Activated T-helper 2 cell treated with anti-CD3 and anti-CD28 coated beads, Interferon-gamma antibody, Interleukin-2, Interleukin-4, amounts not matched to agents 10 μg/mL and 5 μg/mL and 100 μg/mL, durations not matched to agents 14 hours and 24 hours and 36 hours (primary cell): ENCODE data around the gene CTNNBL1. TPM values are rescaled to one million over a fixed set of nuclear protein-coding genes. Genes with fewer than 3 reads are reported as not detected.

Experiments used
- DNase-seq: peaks from one replicate; pipeline ENCODE4 v3.0.0; 2021; ENCODE audit warnings: low spot score
- H3K27ac Mint-ChIP-seq: one replicate; pipeline ENCODE4 v1.8.0; 2021; ENCODE audit warnings: mixed read lengths
- H3K27me3 Mint-ChIP-seq: one replicate; pipeline ENCODE4 v1.8.0; 2021; ENCODE audit warnings: low read depth, mixed read lengths
- H3K36me3 Mint-ChIP-seq: one replicate; pipeline ENCODE4 v1.8.0; 2021; ENCODE audit warnings: low read depth, mixed read lengths
- H3K4me1 Mint-ChIP-seq: one replicate; pipeline ENCODE4 v1.8.0; 2021; ENCODE audit warnings: low read depth, mixed read lengths
- H3K4me3 Mint-ChIP-seq: one replicate; pipeline ENCODE4 v1.8.0; 2021; ENCODE audit warnings: low read depth, mild to moderate bottlenecking, moderate library complexity, mixed read lengths
- H3K9me3 Mint-ChIP-seq: one replicate; pipeline ENCODE4 v1.8.0; 2021; ENCODE audit warnings: mixed read lengths
- intact Hi-C: fragments of 100-400 bp; cut with micrococcal nuclease; formaldehyde crosslinking; loops from one replicate; pipeline ENCODE4 v1.15.1; 2023
- total RNA-seq: library from RNA; stranded (reverse); gene quantifications from 2 replicates; pipeline ENCODE4 v1.2.3, GENCODE V29; 2022

The CTNNBL1 gene
- total RNA-seq, 1 donor from 2014 or later: 108 TPM

DNA sequence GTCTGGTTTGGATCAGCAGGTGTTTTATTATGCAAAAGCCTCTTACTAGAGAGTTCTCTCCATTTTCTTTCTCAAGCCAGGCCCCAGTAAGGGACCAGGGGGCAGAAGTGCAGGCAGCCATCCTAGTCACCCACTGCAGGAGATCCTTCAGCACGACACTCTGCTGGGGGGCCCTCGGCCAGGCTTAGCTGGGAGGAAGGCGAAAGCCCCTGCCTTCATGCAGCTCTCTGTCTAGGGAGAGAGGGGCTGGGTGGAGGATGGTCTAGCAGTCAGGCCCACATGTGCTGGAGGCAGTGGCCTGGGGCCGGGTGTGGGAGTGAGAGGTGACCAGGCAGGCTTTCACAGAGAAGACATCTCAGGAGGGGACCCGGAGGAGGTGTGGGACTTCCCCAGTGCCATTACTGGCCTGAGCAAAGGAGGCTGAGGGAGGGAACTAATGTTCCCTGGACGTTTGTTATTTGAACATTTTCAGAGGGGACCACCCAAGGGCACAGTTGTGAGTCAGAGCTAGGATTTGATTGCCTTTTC is 175.6 kb downstream of the CTNNBL1 start:
- Mint-ChIP-seq H3K9me3 (no peaks in the 10 kb centered on the region), H3K27ac (no peak overlapping the region), H3K36me3 (peaks cover 7% of the 10 kb centered on the region), H3K4me1 (no peaks in the 10 kb centered on the region), H3K27me3 (no peaks in the 10 kb centered on the region), H3K4me3 (no peak overlapping the region)
- DNase-seq: no peak
- intact Hi-C loops: no loop called here

DNA sequence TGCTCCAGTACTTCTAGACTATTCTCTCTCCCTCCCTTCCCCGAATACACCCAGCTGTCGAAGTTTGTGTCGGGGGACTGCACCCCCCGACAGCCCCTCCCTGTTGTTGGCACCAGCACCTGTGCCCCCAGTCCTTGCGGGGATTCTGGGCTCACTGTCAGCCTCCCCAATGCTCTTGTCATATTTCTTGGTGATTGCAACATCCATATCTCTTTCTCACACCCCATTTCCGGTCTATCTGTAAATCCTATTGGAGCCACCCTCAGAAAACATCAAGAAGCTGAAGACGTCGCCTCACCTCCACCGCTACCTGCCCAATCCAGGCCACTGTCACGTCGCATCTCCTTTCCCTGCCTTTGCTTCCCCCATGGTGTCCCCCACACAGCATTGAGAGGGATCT is 176.5 kb downstream of the CTNNBL1 start:
- intact Hi-C loops: no loop called here
- Mint-ChIP-seq H3K27ac (no peak overlapping the region), H3K36me3 (peaks cover 7% of the 10 kb centered on the region), H3K27me3 (no peaks in the 10 kb centered on the region), H3K9me3 (no peaks in the 10 kb centered on the region), H3K4me3 (no peak overlapping the region), H3K4me1 (no peaks in the 10 kb centered on the region)
- DNase-seq: no peak

DNA sequence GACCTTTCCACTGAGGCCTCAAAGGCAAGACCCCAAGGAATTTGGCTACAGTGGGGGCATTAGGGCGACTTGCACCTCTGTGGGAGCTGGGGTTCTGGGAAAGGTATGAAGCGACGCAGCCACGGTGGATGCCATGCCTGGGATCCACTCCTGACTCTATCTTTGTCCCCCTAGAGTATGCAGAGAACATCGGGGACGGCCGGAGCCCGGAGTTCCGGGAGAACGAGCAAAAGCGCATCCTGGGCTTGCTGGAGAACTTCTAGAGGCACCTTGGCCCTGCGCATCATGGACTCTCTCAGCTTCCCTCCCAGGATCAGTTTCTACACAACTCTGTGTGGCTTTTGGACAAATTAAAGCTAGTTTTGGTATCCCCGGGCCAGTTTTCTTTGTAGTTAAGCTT is 177.9 kb downstream of the CTNNBL1 start:
- H3K4me1 Mint-ChIP-seq: no peaks in the 10 kb centered on the region
- H3K27ac Mint-ChIP-seq: no peak overlapping the region
- no peaks in the 10 kb centered on the region for H3K27me3 Mint-ChIP-seq
- H3K4me3 Mint-ChIP-seq: no peak overlapping the region
- intact Hi-C loops: no loop called here
- DNase-seq: no peak
- no peaks in the 10 kb centered on the region for H3K9me3 Mint-ChIP-seq
- H3K36me3 Mint-ChIP-seq: peaks cover 7% of the 10 kb centered on the region

DNA sequence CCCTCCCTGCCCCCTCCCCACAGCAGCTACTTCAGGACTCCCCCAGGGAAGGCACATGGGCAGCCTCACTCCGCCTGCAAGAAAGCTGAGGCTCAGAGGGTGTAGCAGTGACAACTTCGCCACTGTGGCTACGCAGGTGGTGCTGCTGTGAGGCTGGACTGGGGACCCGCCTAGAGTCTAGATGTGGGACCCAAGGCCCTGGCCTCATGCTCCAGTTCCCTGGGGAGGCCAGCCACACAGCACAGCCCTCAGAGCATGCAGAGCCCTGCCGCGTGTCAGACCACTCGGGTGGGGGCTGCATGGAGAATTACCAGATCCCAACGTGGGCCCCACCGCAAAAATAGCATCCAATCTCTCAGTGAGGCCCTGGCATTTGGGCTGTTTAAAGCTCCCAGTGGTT is 178.3 kb downstream of the CTNNBL1 start:
- peaks cover 7% of the 10 kb centered on the region for H3K36me3 Mint-ChIP-seq
- no peaks in the 10 kb centered on the region for H3K27me3 Mint-ChIP-seq
- H3K4me3 Mint-ChIP-seq: no peak overlapping the region

DNA sequence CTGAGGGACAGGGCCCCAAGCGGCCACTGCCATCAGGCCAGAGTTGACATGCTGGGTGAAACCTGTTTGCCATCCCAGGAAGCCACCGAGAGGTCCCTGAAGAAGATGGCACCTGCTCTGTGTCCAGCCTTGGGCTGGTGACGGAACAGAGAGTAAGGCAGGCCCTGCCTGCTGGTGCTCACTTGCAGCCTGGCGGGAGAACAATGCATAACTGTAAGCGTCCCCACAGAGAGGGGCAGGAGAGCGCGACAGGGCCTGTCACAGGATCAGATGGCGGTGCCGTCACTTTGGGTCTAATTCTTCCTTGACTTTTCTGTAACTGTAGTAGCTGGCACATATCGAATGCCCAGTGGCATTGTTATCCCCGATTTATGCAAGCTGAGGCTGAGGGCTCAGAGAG is 180.1 kb downstream of the CTNNBL1 start:
- intact Hi-C loops: no loop called here
- Mint-ChIP-seq H3K27ac (no peak overlapping the region), H3K4me1 (no peaks in the 10 kb centered on the region), H3K27me3 (no peaks in the 10 kb centered on the region), H3K4me3 (no peak overlapping the region), H3K36me3 (peaks cover 7% of the 10 kb centered on the region), H3K9me3 (no peaks in the 10 kb centered on the region)
- no peak for DNase-seq

More for the DNA sequence above, 178.3 kb downstream of the CTNNBL1 start:
- Mint-ChIP-seq H3K9me3 (no peaks in the 10 kb centered on the region), H3K27ac (no peak overlapping the region), H3K4me1 (no peaks in the 10 kb centered on the region)
- no peak for DNase-seq
- intact Hi-C loops: no loop called here

DNA sequence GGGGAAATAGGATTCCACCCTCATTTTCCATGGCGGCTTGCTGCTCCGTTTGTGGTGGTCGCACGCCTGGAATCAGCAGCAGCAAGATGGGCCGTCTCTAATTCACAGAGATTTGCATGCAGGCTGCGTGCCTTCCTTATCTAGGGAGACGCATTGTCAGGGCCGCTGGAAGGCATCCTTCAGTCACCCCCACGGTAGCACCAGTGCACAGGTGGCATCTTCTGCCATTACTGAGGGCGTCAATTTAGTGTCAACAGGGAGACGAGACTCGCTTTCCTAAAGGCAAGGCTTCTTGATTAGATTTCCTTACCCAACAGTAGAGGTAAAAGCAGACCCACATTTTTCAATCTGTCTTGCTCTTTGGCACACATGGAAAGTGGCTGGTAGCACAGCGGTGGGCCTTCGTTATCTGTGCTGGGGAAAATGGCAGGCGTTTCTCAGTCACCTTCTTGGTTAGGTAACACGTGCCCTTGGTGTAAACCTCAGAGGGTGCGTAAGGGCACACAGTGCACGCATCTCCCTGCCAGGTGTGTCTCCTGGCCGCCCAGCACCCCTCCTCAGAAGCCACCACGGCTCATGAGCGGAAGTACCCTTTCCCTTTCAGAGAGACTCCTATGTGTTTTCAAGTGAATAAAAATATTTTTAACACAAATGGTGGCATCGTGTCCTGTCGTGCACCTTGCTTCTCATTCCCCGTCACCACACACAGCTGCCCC is 181.8 kb downstream of the CTNNBL1 start:
- no peaks in the 10 kb centered on the region for H3K27me3 Mint-ChIP-seq
- no peak overlapping the region for H3K4me3 Mint-ChIP-seq
- peaks cover 3% of the 10 kb centered on the region for H3K36me3 Mint-ChIP-seq
- no peak for DNase-seq
- H3K9me3 Mint-ChIP-seq: no peaks in the 10 kb centered on the region
- intact Hi-C loops: no loop called here
- H3K27ac Mint-ChIP-seq: no peak overlapping the region
- no peaks in the 10 kb centered on the region for H3K4me1 Mint-ChIP-seq

DNA sequence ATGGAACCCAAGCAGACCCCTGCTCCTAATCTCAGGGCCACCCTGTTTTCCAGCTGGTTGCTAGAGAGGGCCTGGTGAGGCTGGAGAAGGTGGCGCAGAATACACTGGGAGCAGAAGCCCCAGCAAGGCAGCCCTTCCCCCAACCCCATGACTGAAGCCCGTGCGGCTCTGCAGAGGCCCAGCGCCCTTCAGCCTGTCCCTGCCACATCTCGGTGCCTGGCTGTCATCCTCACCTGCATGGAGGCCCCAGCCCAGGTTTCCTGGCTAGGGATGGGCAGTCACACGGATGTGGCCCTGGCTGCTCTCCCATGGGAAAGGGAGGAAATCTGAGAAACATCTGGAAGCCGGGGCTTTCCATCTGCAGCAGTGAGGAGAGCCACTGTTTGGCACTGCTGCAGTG is 183.0 kb downstream of the CTNNBL1 start:
- Mint-ChIP-seq H3K4me1 (no peaks in the 10 kb centered on the region), H3K27ac (no peak overlapping the region), H3K9me3 (no peaks in the 10 kb centered on the region), H3K27me3 (no peaks in the 10 kb centered on the region), H3K36me3 (no peaks in the 10 kb centered on the region), H3K4me3 (no peak overlapping the region)
- intact Hi-C loops: no loop called here
- no peak for DNase-seq

DNA sequence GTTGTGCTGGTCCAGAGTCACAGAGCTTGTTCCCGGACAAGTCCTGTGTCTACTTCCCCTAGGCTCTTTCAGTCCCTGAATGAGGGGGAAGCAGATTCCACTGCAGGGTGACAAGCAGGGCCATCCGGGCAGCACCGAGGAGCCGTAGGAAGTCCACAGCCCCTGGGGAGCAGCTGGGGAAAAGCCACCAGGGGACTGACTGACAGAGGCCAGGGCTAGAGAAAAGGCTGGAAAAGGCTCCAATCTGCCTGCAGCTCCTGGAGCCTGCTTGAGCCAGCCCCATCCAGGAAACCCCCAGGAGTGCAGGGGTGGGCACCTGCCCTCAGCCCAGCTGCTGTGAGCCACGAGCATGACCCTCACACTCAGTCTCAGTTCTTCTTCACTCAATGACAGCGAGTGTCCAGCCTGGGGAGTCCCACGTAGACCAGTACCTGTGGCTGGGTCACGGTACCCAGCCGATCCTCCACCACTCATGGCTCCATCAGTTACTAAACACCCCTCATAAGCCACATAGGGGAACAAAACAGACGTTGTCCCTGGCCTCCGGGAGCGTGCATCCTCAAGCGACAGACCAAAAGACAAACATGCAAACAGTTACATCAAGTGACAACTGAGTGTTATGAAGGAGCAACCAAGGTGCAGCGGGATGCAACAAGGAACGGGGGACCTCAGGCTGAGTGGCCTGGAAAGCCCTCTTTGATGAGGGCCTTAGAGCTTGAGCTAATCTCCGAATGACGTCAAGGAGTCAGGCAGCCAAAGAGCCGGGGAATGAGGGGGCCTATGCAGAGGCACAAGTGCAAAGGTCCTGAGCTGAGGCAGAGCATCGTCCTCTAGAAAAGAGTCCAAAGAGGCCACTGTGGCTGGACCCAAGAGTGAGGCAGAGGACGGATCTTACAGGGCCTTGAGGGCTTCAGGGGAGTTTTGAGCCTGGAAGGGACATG is 184.3 kb downstream of the CTNNBL1 start:
- H3K9me3 Mint-ChIP-seq: no peaks in the 10 kb centered on the region
- DNase-seq: no peak
- no peak overlapping the region for H3K4me3 Mint-ChIP-seq
- no peaks in the 10 kb centered on the region for H3K36me3 Mint-ChIP-seq
- intact Hi-C loops: no loop called here
- H3K27ac Mint-ChIP-seq: no peak overlapping the region
- H3K4me1 Mint-ChIP-seq: no peaks in the 10 kb centered on the region
- no peaks in the 10 kb centered on the region for H3K27me3 Mint-ChIP-seq

DNA sequence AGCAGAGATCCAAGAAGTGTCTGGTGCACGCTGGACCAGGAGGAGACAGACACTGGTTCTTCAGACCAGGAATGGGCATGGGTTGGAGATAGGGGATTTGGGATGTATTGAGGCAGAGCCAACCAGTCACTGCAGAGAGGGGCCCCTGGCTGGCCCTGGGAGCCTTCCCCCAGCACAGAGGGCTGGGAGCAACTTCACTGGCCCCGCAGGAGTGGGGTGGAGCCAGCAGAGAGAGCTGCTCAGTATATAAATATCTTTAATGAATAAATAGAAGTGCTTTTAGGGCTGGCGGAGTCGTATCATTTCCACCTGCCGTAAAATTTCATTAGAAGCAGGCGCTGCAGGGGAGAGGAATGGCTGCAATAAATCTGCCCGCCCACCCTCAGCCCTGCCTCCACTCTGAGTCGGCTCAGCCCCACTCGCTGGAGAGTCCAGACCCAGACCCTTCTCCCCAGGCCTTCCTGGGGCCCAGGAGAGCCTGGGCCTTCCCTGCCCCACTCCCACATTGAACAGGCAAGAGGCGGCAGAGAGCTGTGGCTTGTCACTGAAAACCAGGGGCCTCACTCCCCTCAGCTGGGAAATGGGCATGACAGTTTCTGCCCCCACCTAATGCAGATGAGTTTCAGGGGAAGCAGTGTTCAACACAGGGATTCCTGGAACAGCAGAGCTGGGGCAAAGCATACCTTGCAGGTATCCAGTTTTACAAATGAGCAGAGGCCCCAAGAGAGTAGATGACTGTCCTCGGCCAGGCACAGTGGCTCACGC is 185.2 kb downstream of the CTNNBL1 start:
- DNase-seq: no peak
- Mint-ChIP-seq H3K9me3 (no peaks in the 10 kb centered on the region), H3K36me3 (no peaks in the 10 kb centered on the region), H3K27ac (no peak overlapping the region), H3K4me1 (no peaks in the 10 kb centered on the region), H3K4me3 (no peak overlapping the region), H3K27me3 (no peaks in the 10 kb centered on the region)
- intact Hi-C loops: no loop called here

DNA sequence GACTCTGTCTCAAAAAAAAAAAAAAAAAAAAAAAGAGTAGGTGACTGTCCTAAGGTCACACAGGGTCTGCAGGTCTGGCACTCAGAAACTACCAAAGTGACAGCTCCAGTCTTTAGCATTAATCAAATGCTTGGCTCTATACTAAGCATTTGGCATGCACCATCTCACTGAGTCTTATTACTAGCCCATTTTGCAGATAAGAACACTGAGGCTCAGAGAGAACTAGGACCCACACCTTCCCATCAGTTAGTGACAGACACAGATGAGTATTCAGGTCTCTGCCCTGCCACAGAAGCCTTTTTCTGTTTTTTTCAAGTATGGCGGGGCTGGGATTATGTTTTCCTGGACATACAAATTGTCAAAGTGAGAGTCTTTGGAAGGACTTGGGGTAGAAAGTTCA is 186.0 kb downstream of the CTNNBL1 start:
- Mint-ChIP-seq H3K36me3 (no peaks in the 10 kb centered on the region), H3K4me3 (no peak overlapping the region), H3K27me3 (no peaks in the 10 kb centered on the region), H3K27ac (no peak overlapping the region), H3K9me3 (no peaks in the 10 kb centered on the region), H3K4me1 (no peaks in the 10 kb centered on the region)
- no peak for DNase-seq
- intact Hi-C loops: no loop called here

DNA sequence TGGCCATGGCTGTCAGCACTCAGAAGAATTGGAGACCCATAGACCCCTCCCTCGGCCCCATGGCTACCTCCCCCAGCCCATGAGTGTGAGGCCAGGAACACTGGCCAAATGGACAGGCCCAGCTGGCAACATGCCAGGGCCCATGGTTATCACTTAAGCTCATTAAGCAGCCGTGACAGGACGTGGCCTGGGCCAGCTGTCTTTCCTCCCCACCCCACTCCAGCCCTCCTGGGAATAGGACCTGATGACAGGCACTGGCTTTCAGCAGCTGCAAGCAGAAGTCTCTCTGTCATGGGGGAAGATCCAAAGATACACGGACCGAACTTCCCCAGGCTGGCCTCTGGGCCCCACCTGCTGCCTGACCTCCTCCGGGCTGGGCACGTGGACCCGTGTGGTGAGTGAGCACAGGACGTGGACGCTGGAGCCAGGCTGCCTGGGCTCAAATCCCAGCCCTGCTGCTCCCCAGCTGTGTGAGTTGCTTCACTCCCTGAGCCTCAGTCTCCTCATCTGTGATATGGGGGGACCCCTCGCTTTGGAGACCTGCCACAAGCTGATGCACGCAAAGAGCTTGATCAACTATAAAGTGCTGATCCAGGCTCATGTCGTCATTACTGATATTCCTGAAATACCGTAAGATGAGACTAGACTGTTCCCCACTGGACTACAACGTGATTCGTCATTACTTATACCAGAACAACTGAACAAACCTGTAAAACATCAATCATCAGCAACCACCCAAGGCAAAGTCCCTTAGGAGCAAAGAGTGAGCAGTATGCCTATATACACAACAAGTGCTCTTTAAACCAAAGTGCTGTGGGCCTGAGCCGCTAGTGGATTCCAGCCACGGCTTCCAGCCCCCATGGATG is 187.1 kb downstream of the CTNNBL1 start:
- no peaks in the 10 kb centered on the region for H3K4me1 Mint-ChIP-seq
- H3K9me3 Mint-ChIP-seq: no peaks in the 10 kb centered on the region
- H3K27ac Mint-ChIP-seq: no peak overlapping the region
- no peaks in the 10 kb centered on the region for H3K27me3 Mint-ChIP-seq
- no peak for DNase-seq
- no peak overlapping the region for H3K4me3 Mint-ChIP-seq
- intact Hi-C loops: no loop called here
- no peaks in the 10 kb centered on the region for H3K36me3 Mint-ChIP-seq
